ENCODE data around the gene CSMD2.

DNA sequence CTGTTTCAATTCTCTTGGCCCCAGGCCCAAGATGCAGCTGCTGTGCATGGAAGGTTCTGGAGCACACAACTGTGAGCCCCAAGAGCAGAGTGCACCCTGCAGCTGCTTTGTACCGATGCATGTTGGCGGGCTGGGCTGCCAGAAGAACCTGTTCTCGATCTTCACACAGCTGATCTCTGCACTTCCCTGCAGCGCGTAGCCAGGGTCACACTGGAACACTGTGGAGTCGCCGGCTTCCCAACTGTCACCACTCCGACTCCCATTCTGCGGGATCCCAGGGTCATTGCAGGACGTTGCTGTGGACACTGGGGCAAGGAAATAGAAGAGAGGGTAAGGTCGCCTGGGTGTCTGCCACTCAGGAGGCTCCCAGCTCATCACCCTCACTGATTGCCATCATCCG, 507.2 kb downstream of the CSMD2 start:
- TF ChIP-seq, protein P1, sequence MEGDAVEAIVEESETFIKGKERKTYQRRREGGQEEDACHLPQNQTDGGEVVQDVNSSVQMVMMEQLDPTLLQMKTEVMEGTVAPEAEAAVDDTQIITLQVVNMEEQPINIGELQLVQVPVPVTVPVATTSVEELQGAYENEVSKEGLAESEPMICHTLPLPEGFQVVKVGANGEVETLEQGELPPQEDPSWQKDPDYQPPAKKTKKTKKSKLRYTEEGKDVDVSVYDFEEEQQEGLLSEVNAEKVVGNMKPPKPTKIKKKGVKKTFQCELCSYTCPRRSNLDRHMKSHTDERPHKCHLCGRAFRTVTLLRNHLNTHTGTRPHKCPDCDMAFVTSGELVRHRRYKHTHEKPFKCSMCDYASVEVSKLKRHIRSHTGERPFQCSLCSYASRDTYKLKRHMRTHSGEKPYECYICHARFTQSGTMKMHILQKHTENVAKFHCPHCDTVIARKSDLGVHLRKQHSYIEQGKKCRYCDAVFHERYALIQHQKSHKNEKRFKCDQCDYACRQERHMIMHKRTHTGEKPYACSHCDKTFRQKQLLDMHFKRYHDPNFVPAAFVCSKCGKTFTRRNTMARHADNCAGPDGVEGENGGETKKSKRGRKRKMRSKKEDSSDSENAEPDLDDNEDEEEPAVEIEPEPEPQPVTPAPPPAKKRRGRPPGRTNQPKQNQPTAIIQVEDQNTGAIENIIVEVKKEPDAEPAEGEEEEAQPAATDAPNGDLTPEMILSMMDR (IDR thresholded peaks at IDR 0.05; ENCODE audit: insufficient read depth, low read length, poor library complexity, severe bottlenecking) = no peak
- no peak for TF ChIP-seq EZH2phosphoT487 (conservative IDR thresholded peaks at IDR 0.05; ENCODE audit: low read length)
